Stimulated activated CD4-positive, alpha-beta T cell treated with anti-CD3 and anti-CD28 coated beads, Interleukin-15, amount 100 ng/mL, for 1 hour (primary cell): ENCODE data around the gene BAD.

Source experiments
- DNase-seq, 2 donors: peaks; one replicate each; pipeline ENCODE4 v3.0.0-alpha.2; 2020; ENCODE audit warnings: low read depth in 1 of 2, low spot score in 1 of 2

Gene BAD

DNA sequence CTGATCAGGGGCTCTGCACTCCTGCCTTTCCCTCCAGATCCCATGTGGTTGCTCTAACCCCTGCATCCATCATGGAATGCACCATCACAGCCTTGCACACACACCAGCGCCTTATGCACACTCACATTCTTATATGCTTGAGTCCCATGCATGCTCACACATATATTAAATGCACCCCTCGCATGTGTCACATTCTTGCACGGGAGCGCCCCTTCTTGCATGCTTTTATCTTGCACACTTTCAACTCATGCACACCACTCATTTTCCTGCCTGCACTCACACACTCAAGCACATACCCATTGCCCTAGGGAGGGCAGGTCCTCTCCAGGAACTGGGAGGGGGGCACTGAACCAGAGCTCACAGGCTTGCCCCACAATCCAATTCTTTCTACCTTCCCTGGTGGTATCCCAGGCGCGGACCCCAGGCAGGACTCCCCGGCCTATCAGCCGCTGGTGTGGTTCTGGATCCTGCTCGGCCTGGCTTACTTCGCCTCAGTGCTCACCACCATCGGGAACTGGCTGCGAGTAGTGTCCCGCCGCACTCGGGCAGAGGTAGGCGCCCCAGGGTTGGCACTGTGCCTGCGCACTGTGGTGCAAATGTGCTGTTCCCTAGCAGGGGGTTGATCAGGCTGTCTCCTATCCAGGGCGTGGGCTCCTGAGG lies 13.4 kb upstream of the BAD start:
- no peak for DNase-seq

DNA sequence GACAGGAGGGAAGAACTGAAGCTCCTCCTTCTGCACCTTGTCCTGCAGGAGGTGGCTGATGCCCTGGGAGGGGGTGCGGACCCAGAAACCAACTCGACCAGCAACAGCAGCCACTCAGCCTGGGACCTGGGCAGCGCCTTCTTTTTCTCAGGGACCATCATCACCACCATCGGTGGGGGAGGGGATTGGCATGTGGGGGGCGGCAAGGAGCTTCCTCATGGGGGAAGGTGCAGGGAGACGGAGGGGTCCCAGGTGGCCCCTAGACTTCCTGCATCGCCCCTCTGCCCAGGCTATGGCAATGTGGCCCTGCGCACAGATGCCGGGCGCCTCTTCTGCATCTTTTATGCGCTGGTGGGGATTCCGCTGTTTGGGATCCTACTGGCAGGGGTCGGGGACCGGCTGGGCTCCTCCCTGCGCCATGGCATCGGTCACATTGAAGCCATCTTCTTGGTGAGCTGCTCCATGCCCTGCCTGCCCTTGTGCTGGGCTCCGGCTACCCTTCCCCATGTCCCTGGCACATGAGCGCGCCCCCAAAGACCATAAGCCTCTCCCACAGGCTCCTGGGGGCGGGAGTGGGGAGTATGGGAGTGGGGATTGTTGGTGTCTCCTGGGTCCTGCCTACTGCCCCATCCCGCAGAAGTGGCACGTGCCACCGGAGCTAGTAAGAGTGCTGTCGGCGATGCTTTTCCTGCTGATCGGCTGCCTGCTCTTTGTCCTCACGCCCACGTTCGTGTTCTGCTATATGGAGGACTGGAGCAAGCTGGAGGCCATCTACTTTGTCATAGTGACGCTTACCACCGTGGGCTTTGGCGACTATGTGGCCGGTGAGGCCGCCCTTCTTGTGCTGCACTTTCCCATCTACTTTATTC lies 12.6 kb upstream of the BAD start:
- DNase-seq: no peak

- no peak for DNase-seq
Observed at GRCh38 chr11:64296236-64296635, 11.8 kb upstream of the BAD start.

DNA sequence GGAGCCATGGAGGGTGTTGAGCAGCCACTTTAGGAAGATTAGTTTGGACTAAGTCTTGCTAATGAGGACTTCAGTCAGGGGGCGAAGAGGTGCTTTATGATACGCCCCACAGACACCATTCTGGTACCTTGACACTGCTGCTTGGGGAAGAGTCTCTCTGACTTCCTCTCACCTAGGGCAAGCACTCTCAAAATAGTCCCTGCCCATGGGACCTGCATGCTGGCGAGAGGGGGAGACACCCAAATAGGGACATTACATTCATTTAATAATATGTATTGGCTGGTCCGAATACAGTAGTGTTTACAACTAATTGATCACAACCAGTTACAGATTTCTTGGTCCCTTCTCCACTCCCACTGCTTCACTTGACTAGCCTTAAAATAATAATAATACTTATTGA lies 11.3 kb upstream of the BAD start:
- DNase-seq: no peak

DNA sequence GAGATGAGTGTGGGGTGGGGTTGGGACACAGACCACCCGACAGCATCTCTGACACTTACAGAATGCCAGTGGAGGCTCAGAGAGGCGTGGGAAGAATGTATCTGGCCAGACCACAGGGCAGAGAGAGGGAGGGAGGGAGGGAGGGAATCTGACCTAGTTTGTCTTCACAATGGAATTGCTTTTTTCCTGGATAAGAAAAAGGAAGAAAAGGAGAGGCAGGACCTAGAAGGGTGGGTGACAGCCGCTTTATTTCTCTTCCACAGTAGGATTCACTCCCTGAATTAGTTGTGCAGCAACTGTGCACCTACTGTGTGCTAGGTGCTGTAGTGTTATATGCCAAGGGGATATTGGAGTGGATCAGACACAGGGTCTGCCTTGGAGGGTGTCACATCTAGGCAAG lies 10.3 kb upstream of the BAD start:
- DNase-seq: no peak

GRCh38 chr11:64292460-64293254 lies 8.2 kb upstream of the BAD start:
- DNase-seq: no peak

DNA sequence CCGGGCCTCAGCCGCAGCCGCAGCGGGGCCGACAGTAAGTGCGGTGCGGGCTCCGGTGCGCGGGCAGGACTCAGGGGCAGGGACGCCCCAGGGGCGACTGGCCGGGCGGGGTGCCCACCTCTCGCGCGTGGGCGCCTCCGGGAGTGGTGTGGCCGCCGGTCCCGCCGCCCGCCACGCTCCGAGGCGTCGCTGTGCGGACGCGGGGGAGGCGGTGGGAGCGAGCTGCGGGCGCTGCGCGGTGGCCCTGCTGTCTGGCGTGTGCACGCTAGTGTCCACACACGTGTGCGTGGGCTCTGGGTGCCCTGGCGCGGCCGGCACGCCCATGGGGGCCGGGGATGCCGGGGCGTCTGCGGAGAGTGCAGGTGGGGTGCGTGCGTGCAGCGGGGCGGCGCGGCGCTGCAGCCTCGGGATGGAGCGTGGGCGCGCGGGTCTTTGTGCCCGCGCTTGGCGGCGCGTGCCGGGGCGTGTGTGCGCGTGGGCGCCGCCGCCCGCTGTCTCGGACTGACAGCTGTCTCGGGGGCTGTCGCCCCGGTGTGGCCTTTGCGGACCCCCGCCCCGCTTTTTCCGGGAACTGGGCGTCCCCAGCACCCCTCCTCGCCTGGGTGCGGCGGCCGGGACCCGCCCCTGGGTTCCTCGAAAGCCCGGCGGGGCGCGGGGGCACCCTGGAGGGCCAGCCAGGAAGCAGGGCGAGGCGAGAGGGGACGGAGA lies 7.4 kb upstream of the BAD start:
- no peak for DNase-seq

DNA sequence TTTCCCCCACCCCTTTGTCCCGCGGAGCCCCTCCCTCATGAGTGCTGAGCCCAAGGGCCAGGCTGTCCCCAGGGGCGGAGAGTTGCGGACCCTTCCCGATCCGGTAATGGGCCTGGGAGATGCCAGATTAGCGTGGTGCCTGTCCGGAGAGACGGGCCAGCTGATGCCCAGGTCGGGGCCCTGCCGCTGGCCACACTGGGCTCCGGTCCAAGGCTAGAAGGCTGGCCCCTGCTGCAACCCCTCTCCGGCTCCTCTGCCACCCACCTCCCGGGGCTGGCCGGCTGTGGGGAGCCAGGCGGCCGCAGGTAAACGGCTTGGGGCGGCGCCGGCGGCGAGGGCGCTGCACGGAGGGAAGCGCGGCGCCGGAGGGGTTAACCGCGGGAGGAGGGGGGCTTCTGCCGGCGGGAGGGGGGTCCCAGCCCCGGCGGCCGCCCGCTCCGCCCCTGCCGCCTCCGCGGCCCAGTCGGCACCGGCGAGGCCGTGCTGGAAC lies 6.8 kb upstream of the BAD start, which contains the start of gene KCNK4:
Gene KCNK4 (plus strand): TSS at position 41 of the 490 bp plus-strand sequence. CDS start 1,717 bp downstream, outside the sequence.
- no peak for DNase-seq

- no peak for DNase-seq
Observed at GRCh38 chr11:64290352-64291261, 6.1 kb upstream of the BAD start.

- no peak for DNase-seq
Observed at GRCh38 chr11:64289002-64289564, 4.6 kb upstream of the BAD start.

- no peak for DNase-seq
Observed at GRCh38 chr11:64288353-64288750, 3.9 kb upstream of the BAD start.

GRCh38 chr11:64287676-64288352 lies 3.3 kb upstream of the BAD start:
- DNase-seq: no peak

GRCh38 chr11:64286801-64287159 lies 2.3 kb upstream of the BAD start:
- DNase-seq: no peak

DNA sequence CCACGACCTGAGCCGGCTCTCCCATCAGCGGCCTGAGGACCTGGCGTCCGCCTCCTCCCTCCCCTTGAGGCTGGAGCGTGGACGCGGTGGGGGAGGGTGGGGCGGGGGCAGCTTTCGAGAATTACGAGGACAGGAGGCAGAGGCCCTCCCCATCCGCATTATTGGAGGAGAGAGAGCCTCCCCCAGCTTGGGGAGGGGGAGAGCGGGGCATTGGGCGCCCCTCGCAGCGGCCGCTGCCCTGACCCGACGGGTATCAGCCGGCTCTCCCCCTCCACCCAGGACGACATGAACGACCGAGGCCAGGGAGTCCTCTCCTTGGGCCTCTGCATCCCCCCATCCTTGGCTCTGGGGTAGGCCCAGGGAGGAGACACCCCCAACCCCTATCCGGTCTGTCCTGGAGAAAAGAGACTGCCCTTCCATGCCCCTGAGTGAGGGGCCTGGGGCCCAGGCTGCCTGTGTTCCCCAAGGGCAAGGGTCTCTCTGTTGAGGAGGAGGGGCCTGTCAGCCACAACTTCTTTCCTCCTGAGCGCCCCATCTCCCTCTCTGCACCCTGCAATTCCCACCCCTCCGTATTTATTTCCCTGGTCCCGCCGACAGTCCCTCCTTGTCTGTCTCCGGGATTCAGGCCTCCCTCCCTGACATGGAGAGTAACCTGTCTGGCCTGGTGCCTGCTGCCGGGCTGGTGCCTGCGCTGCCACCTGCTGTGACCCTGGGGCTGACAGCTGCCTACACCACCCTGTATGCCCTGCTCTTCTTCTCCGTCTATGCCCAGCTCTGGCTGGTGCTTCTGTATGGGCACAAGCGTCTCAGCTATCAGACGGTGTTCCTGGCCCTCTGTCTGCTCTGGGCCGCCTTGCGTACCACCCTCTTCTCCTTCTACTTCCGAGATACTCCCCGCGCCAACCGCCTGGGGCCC lies 1.7 kb upstream of the BAD start:
- no peak for DNase-seq

- peak; percentile 90 to 91 for DNase-seq
Observed at GRCh38 chr11:64284962-64285884, 758 bp upstream of the BAD start, which contains the start of gene GPR137. Gene GPR137 (plus strand): TSS chr11:64285848. CDS start chr11:64286525, 677 bp downstream.

- DNase-seq: no peak
Observed at GRCh38 chr11:64283092-64283491, 1.4 kb downstream of the BAD start.
